ENCODE data around the gene SHB.

SHB gene

DNA sequence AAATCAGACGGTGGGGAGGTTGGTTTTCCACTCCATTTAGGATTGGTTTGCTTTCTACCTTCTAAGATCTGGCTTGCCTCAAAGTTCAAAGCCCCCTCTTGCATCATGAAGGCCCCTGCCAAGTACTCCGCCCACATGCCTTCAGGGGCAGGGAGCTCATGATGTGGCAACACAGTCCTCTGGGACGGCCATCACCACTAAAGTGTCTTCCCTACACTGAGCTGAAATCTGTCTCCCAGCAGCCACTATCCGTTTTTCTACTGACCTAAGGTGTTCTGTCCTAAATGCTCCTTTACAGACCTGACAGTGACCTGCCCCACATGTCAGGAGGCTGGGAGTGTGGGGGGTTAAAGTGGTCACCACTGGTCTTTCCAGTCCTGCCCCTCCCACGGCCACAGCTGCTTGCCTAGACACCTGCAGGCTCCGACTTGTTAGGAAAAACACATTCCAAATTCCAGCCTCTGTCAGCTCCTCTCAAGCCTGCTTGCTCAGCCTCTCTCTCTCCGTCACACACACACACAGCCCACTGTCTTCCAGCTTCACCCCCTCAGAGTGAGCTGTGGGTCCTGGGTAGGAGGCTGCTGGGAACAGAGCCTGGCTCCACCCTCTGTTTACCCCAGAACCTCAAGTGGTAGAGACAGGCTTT lies 44.9 kb downstream of the SHB start:
- Histone ChIP-seq H3K79me2 (ENCODE audit: low read length) (no peaks in the 10 kb centered on the region), H3K9me3 (replicated peaks; ENCODE audit: insufficient read depth, low read length) (no peaks in the 10 kb centered on the region), H3K27me3 (replicated peaks; ENCODE audit: insufficient read depth, low read length) (no peaks in the 10 kb centered on the region), H4K20me1 (ENCODE audit: insufficient read depth, low read length) (no peaks in the 10 kb centered on the region), H3K9ac (ENCODE audit: low read length) (no peak overlapping the region), H3K9me2 (replicated peaks; ENCODE audit: insufficient read depth, low read length) (no peaks in the 10 kb centered on the region), H3K4me1 (ENCODE audit: low read length) (no peaks in the 10 kb centered on the region), H3K27ac (ENCODE audit: low read length) (no peak overlapping the region), H3F3A (ENCODE audit: insufficient read depth, low read length) (no peaks in the 10 kb centered on the region), H2AFZ (ENCODE audit: low read length) (no peak overlapping the region), H3K4me3 (ENCODE audit: low read length) (no peak overlapping the region), H3K36me3 (replicated peaks; ENCODE audit: insufficient read depth, low read length) (no peaks in the 10 kb centered on the region), H3K4me2 (ENCODE audit: low read depth, low read length) (no peak overlapping the region)
- TF ChIP-seq, protein P1, sequence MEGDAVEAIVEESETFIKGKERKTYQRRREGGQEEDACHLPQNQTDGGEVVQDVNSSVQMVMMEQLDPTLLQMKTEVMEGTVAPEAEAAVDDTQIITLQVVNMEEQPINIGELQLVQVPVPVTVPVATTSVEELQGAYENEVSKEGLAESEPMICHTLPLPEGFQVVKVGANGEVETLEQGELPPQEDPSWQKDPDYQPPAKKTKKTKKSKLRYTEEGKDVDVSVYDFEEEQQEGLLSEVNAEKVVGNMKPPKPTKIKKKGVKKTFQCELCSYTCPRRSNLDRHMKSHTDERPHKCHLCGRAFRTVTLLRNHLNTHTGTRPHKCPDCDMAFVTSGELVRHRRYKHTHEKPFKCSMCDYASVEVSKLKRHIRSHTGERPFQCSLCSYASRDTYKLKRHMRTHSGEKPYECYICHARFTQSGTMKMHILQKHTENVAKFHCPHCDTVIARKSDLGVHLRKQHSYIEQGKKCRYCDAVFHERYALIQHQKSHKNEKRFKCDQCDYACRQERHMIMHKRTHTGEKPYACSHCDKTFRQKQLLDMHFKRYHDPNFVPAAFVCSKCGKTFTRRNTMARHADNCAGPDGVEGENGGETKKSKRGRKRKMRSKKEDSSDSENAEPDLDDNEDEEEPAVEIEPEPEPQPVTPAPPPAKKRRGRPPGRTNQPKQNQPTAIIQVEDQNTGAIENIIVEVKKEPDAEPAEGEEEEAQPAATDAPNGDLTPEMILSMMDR (IDR thresholded peaks at IDR 0.05; ENCODE audit: low read length), result no peak
- TF ChIP-seq EZH2 (optimal IDR thresholded peaks at IDR 0.05; ENCODE audit: low read depth, low read length), result no peak
- TF ChIP-seq EZH2phosphoT487 (IDR thresholded peaks at IDR 0.05; ENCODE audit: low read length), result no peak
- no peak for DNase-seq

DNA sequence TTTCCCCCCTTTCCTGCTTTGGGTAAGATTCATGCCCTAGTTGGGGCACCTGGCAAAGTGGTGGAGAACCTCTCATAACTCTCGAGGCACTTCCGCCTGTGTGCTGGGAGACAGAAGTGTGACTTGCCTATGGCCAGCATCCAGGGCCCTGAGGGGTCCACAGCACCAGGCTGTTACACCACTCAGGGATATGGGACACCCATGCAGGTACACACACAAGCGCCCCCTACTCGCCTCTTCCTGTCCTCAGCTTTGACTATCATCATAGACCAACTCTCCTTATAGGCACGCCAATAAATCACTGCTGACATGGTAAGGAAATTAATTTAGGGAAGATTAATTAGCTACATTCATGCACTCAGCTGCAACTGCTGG lies 45.4 kb downstream of the SHB start:
- no peak overlapping the region for H3K27ac ChIP-seq (ENCODE audit: low read length)
- H3K4me2 ChIP-seq (ENCODE audit: low read depth, low read length), result no peak overlapping the region
- H3K4me1 ChIP-seq (ENCODE audit: low read length), result no peaks in the 10 kb centered on the region
- no peaks in the 10 kb centered on the region for H3K36me3 ChIP-seq (replicated peaks; ENCODE audit: insufficient read depth, low read length)
- no peak overlapping the region for H3K9ac ChIP-seq (ENCODE audit: low read length)
- H4K20me1 ChIP-seq (ENCODE audit: insufficient read depth, low read length), result no peaks in the 10 kb centered on the region
- H3K9me2 ChIP-seq (replicated peaks; ENCODE audit: insufficient read depth, low read length), result no peaks in the 10 kb centered on the region
- TF ChIP-seq EZH2phosphoT487 (IDR thresholded peaks at IDR 0.05; ENCODE audit: low read length) (no peak), EZH2 (optimal IDR thresholded peaks at IDR 0.05; ENCODE audit: low read depth, low read length) (no peak)
- TF ChIP-seq, protein P1 (IDR thresholded peaks at IDR 0.05; ENCODE audit: low read length), result no peak
- no peaks in the 10 kb centered on the region for H3F3A ChIP-seq (ENCODE audit: insufficient read depth, low read length)
- H3K79me2 ChIP-seq (ENCODE audit: low read length), result no peaks in the 10 kb centered on the region
- DNase-seq, result no peak
- H3K27me3 ChIP-seq (replicated peaks; ENCODE audit: insufficient read depth, low read length), result no peaks in the 10 kb centered on the region
- H2AFZ ChIP-seq (ENCODE audit: low read length), result no peak overlapping the region
- no peaks in the 10 kb centered on the region for H3K9me3 ChIP-seq (replicated peaks; ENCODE audit: insufficient read depth, low read length)
- H3K4me3 ChIP-seq (ENCODE audit: low read length), result no peak overlapping the region

DNA sequence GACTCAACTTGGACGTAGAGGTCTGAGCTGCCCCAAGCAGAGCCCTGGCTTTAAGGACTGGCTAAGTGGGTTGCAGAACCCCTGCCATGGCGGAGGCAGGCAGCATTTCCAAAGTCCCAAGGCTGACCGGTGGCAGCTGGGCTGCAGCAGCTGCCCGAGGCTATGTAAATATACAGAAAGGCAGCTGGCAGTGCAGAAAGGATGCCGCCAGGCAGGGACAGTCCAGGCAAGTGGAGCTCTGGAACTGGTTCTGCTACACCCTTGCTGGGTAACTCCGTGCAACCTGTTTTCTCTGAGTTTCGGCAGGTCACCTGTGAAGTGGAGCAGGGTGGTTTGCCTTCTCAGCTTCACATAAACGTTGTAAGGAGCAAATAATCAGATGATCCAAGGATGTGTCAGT lies 46.0 kb downstream of the SHB start:
- Histone ChIP-seq H3K4me1 (ENCODE audit: low read length) (no peaks in the 10 kb centered on the region), H3K4me2 (ENCODE audit: low read depth, low read length) (no peak overlapping the region), H3K79me2 (ENCODE audit: low read length) (no peaks in the 10 kb centered on the region), H3K9ac (ENCODE audit: low read length) (no peak overlapping the region), H3K27me3 (replicated peaks; ENCODE audit: insufficient read depth, low read length) (no peaks in the 10 kb centered on the region), H4K20me1 (ENCODE audit: insufficient read depth, low read length) (no peaks in the 10 kb centered on the region), H3F3A (ENCODE audit: insufficient read depth, low read length) (no peaks in the 10 kb centered on the region), H3K27ac (ENCODE audit: low read length) (no peak overlapping the region), H3K9me3 (replicated peaks; ENCODE audit: insufficient read depth, low read length) (no peaks in the 10 kb centered on the region), H3K4me3 (ENCODE audit: low read length) (no peak overlapping the region), H2AFZ (ENCODE audit: low read length) (no peak overlapping the region), H3K9me2 (replicated peaks; ENCODE audit: insufficient read depth, low read length) (no peaks in the 10 kb centered on the region), H3K36me3 (replicated peaks; ENCODE audit: insufficient read depth, low read length) (no peaks in the 10 kb centered on the region)
- TF ChIP-seq EZH2phosphoT487 (IDR thresholded peaks at IDR 0.05; ENCODE audit: low read length) (no peak), EZH2 (optimal IDR thresholded peaks at IDR 0.05; ENCODE audit: low read depth, low read length) (no peak)
- TF ChIP-seq, protein P1 (IDR thresholded peaks at IDR 0.05; ENCODE audit: low read length), result no peak
- no peak for DNase-seq
